Measurements from ENCODE around the gene ALLC.

The ALLC gene

GRCh38 chr2:3749201-3749600, 91.2 kb downstream of the ALLC start:
- Histone ChIP-seq H3K4me1 (no peaks in the 10 kb centered on the region), H3K4me3 (no peak overlapping the region), H3K9me3 (no peaks in the 10 kb centered on the region), H3K27me3 (no peaks in the 10 kb centered on the region), H3K27ac (no peak overlapping the region), H3K36me3 (no peaks in the 10 kb centered on the region)
- no peak for TF ChIP-seq CTCF (IDR thresholded peaks at IDR 0.05)
- no peak for DNase-seq
- intact Hi-C loops (cut with DNase I; ENCODE audit: low total_unique reads) = no loop called here

DNA sequence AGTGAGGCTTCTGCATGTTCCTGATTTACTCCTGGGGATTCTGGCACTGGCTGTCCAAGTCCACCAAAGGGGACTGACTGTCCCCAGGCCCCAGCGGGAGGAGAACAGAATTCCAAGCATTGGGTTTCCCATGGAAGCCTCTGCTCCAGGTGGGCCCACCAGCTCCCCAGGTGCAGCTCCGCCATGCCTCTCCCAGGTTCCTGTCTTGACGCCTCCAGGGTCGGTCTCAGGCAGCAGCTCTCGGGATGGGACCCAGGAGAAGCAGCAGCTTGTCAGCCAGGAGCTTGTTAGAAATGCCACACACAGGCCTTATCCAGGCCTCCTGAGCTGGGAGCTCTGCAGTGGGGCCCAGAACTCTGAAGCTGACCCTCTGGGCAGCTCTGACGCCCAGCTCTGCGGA, 93.3 kb downstream of the ALLC start:
- no peak for DNase-seq
- Histone ChIP-seq H3K4me1 (no peaks in the 10 kb centered on the region), H3K27ac (no peak overlapping the region), H3K27me3 (no peaks in the 10 kb centered on the region), H3K36me3 (no peaks in the 10 kb centered on the region), H3K9me3 (no peaks in the 10 kb centered on the region), H3K4me3 (no peak overlapping the region)
- no peak for TF ChIP-seq CTCF (IDR thresholded peaks at IDR 0.05)
- intact Hi-C loops (cut with DNase I; ENCODE audit: low total_unique reads) = no loop called here

DNA sequence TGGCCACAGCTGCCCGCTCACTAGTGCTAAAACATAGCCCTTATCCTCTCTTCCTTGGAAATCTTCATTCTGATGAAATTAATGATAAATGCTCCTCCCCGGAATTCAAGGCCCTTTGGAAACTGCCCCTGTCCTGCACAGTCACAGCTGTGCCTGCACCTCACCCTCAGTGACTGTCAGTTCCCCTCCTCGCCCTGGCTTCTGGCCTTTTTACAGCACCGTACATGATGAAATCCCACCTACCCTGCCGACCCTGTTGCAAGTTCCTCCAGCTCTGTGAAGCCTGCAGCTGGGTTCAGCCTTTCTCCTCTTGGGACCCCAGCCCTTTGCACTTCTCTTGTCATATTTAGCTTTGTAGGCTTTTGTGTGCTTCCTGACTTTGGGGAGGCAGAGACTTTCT, 93.8 kb downstream of the ALLC start:
- no peak for DNase-seq
- Histone ChIP-seq H3K36me3 (no peaks in the 10 kb centered on the region), H3K27me3 (no peaks in the 10 kb centered on the region), H3K9me3 (no peaks in the 10 kb centered on the region), H3K4me1 (no peaks in the 10 kb centered on the region), H3K27ac (no peak overlapping the region), H3K4me3 (no peak overlapping the region)
- TF ChIP-seq CTCF (IDR thresholded peaks at IDR 0.05) = no peak
- intact Hi-C loops (cut with DNase I; ENCODE audit: low total_unique reads) = no loop called here
